HG03103 (cell line): ENCODE measurements around the gene CDC14A.
A peak's percentile ranks its signal among the peaks of the same experiment; 100 is the strongest.

Experiments used
- ATAC-seq: cut with Tn5 transposase; IDR thresholded peaks from one replicate; pipeline ENCODE4 v1.9.1; 2021; ENCODE audit warnings: low read depth; ENCODE audit not compliant: unreplicated experiment

CDC14A gene

DNA sequence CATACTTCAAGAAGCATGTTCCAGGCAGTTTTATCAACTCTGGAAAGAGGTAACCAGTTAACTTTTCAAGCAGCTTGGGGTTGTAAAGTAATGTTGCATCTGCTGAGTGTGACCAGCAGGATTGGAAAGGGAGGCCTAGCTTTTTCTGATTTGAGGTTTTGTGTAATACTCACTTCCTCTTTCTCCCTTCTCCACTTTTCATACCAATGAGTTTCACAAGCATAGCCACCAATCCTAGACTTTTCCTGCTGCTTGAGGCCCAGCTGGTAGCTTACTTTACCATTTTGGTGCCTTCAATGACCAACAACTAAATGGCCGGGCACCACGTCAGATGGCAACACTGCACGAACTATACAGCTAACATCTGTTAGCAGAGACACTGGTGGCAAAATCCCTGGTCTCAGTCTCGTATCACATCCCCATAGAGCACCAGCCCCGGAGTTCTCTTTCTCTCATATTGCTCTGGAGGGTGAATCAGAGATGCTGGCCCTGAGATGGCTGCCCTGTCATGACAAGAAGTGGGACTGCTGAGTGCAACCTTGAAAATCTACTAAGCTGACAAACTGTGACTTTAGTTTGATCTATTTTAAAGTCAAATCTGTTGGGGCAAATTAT, 170.8 kb downstream of the CDC14A start:
- peak; percentile 95 for ATAC-seq

DNA sequence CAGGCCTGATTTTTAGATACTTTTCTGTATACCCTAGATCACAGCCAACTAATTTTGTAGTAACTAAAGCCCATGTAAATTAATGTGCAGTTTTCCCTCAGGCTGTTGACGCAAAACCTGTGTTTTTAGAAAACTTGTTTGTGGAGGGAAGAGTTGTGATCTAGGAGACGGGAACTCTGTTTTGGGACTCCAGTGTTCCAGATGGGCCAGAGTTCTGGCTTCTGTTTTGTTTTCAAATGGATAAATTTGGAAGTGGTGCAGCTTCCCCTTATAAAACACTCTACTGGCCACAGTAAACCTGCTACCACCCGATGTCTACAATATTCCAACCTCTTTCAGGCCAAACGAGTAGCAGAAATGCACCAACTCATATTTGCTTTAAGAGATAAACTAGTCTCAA, 172.0 kb downstream of the CDC14A start:
- no peak for ATAC-seq

DNA sequence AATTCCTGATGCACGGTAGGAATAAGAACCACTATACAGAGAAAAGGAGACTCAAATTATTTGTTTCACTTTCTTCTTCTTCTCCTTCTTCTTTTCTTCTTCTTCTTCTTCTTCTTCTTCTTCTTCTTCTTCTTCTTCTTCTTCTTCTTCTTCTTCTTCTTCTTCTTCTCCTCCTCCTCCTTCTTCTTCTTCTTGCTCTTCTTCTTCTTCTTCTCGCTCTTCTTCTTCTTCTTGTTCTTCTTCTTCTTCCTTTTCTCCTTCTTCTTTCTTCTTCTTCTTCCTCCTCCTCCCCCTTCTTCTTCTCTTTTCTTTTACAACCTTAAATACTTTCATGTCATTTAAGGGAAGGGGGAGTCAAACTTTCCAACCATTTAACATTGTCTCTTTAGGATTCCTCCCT, 174.6 kb downstream of the CDC14A start:
- no peak for ATAC-seq

DNA sequence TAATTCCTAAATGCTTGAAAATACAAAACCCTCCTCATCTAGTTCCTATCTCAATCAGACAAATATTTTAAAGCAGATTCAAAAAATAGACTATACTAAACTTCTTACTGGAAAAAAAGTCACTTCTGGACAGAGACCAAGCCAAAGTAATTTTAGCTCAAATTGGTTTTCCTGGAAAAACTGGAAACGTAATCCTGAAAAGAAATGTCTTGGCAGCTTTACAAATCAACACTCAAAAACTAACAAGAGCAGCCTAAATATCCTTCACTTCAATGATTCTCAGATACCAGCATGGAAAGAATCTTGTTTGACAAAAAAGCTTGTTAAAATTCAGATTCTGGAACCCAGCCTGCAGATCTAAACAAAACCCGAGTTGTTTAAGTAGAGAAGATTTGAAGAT, 176.6 kb downstream of the CDC14A start:
- no peak for ATAC-seq

DNA sequence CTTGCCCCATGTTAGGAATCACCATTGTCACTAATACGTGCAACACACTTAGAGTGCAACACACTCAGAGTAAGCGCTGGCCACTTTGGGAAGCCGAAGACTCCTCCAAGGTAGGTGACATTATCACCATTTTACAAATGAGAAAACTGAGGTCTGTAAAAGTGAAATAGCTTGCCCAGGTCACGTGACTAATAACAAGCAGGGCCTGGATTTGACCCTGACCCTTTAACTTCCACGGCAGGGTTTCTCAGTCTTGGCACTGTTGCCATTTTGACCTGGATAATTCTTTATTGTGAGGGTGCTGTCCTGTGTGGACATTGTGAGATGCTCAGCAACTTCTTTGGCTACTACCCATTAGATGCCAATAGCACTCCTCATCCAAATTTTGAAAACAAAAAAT, 177.8 kb downstream of the CDC14A start:
- ATAC-seq, result no peak

DNA sequence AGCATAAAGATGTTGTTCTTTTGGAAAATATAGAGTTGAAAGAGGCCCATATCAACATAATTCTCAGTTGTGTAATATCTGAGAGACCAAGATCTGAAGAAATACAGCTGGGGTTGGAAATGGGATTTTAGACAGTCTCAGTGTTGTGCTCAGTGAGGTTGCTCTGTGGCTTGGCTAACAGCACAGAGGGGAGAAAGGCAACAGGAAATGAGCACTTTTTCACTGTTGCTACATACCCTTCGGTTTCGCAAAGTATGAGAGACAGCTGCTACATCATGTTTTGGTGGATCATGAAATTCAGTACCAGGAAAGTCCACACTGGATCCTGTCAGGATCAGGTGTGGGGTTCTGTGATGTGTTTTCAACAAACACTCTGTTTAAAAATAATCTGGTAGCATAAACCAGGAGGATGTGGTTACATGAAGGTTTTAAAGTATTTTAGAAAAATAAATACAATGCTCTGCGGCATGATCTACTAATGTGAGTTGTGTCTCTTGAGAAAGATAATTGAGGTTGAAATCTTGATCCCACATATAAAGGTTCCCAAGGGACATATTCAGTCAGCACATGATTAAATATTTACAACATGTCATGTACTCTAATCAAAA, 178.7 kb downstream of the CDC14A start:
- peak; percentile 94 for ATAC-seq

DNA sequence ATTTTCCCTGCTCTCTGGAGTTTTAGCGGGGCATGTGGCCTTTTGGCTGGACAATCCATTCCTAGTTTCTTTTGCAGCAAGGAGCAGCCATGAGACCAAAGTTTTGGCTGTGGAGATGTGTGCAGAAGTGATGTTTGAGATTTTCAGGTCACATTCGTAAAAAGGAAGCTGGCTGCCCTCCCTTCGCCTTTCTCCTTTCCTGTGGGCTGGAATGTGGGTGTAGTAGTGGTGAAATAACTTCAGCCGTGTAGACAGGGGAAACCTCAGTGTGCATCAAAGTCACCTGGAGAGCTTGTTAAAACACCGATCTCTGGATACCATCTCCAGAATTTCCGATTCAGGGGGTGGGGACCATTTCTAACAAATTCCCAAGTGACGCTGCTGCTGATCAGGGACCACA, 180.3 kb downstream of the CDC14A start:
- ATAC-seq, result no peak

DNA sequence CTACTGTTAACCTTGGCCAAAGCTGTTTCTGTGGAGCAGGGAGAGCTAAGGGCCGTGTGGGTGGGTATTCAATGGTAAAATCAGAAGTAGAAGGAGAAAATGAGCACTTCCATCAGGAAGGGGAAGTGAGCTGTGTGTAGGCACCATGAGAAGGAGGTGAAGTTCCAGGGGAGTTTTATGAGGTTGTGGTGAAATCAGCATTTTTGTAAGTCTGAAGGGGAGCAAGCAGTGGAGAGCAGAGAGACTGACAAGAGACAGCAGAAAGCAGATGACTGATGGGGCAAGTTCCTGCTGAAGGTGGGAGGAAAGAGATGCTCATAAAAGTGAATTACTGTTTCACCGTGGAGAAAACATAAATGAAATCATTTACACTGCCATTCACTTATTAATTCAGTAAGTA, 183.0 kb downstream of the CDC14A start:
- no peak for ATAC-seq

DNA sequence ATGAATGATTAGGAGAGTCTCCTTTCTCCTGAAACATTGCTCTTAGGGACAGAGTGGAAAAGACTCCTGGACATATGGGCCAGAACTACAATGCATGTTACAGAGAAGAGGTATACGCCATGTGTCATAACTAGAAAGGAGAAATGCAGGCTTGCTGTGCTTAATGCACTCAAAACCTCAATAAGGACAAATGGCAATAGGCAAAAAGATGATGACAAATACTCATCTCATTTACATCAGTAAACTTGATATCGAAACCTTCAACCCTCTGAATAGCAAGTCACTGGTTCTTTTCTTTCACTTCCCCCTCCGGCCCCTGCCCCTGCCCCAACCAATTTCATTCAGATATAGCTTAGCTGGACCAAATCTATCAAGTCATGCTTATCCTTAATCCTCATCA, 183.7 kb downstream of the CDC14A start:
- peak; percentile 85 for ATAC-seq

DNA sequence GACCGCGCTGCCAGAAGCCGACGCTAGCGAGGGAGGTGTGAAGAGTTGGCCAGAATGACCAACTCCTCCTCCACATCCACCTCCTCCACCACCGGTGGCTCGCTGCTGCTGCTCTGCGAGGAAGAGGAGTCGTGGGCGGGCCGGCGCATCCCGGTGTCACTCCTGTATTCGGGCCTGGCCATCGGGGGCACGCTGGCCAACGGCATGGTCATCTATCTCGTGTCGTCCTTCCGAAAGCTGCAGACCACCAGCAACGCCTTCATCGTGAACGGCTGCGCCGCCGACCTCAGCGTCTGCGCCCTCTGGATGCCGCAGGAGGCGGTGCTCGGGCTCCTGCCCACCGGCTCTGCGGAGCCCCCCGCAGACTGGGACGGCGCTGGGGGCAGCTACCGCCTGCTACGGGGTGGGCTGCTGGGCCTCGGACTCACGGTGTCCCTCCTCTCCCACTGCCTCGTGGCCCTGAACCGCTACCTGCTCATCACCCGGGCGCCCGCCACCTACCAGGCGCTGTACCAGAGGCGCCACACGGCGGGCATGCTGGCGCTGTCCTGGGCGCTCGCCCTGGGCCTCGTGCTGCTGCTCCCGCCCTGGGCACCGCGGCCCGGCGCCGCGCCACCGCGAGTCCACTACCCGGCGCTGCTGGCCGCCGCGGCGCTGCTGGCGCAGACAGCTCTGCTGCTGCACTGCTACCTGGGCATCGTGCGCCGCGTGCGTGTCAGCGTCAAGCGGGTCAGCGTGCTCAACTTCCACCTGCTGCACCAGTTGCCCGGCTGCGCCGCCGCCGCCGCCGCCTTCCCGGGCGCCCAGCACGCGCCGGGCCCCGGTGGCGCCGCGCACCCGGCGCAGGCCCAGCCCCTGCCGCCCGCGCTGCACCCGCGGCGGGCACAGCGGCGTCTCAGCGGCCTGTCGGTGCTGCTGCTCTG, 186.9 kb downstream of the CDC14A start:
- no peak for ATAC-seq

DNA sequence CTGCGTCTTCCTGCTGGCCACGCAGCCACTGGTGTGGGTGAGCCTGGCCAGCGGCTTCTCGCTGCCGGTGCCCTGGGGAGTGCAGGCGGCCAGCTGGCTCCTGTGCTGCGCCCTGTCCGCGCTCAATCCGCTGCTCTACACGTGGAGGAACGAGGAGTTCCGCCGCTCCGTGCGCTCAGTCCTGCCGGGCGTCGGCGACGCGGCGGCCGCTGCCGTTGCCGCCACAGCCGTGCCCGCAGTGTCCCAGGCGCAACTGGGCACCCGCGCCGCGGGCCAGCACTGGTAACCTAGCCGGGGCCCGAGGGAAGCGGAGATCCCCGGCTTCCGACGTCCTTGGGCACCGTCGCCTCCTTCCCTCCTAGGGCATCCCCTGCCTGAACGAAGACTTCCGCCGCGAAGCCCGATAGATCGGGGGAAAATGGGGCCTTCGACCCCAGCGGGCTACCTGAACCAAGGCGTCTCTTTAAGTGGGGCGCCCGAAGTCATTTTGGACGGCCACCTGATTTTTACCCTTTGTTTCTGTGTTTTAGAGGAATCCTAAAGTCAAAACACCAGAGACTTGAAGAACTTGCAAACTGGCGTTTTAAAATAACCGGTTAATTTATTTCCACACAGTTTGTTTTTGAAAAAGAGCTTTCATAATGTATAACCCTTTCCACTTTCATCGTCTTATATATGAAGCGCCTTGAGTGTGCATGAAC, 187.7 kb downstream of the CDC14A start:
- ATAC-seq, result no peak

DNA sequence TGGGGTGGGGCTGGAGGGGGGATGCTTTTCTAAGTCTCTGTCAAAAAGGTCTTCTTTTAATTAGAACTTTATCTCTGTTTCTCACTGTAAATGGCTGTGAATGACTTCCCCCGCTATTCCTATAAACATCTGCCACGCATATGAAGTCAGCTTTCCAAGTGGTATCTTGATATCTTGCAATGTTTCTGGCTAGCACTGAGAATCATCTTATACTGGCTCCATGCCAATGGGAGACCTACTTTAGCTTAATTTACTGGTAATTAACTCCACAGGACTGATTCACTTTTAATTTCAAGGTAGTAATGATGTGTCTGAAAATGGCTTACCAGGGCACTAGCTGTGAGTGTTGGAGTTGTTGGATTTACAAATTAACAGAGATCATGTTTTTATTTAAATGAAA, 190.0 kb downstream of the CDC14A start:
- no peak for ATAC-seq

DNA sequence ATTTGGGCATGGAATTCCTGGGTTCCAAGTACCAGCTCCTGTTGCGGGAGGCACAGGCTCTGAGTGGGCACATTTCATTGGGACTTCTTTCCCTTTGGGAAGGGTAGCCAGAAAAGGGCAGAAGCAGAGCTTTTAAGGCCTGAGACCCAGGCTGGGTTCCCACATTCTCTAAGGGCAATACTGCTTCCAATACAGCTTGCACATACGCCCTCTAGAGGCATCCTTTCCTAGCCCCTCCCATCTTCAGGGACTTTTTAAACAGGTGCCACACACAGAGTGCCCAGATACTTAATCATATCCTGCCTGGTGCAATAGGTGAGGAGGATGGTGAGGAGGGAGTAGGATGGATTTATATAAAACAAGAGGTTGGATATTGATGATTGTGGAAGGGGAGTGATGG, 191.3 kb downstream of the CDC14A start:
- peak; percentile 65 for ATAC-seq

DNA sequence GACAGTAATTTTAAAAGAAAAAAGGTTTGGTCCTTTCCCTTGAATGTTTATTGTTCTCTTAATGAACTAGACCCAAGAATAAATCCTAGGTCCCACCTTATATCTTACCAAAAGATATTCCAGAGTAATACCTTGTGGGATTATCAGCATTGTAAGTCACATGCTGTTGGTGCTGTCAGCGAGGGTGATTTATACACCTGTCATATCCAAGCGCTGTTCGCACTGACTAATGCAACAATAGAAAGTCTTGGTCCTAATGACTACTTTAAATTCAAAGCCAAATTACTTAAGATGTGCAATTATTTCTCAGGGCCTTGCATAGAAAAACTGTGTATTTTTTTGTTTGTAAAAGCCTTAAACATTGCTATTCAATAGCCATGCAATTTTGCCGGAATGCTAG, 192.5 kb downstream of the CDC14A start:
- ATAC-seq, result no peak

DNA sequence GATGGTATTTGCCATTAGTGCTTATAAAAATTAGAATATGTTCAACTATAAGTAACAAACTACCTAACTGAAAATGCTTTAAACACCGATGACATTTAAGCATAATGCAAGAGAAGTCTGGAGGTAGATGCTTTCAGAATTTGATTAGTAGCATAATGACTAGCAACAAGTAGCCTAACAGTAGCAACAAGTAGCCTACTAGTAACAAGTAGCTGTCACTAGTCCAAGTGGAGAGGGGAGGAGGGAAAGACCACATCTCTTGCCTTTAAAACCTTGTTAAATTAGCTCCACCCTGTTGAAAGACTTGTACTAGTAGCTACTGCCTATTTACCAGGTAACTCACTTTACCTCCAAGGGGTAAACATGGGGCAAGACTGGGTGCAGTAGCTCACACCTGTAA, 193.5 kb downstream of the CDC14A start:
- no peak for ATAC-seq

DNA sequence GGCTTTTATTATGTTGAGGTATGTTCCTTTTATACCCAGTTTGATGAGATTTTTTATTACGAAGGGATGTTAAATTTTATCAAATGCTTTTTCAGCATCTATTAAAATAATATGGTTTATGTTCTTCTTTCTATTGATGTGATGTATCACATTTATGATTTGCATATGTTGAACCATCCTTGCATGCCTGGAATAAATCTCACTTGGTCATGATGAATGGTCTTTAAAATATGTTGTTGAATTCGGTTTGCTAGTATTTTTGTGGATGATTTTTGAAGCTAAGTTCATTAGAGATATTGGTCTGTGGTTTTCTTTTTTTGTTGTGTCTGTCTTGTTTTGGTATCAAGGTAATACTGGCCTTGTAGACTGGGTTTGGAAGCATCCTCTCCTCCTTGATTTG, 199.7 kb downstream of the CDC14A start:
- no peak for ATAC-seq

DNA sequence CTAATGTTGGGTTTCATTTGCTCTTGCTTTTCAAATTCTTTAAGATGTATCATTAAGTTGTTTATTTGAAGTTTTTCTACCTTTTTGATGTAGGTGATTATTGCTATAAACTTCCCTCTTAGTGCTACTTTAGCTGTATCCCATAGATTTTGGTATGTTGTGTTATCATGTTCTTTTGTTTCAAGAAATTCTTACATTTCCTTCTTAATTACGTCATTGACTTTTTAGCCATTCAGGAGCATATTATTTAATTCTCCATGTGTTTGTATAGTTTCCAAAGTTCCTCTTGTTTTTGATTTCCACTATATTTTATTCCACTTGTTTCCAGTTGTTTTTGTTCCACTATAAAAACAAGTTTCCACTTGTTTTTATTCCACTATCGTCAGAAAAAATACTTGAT, 200.6 kb downstream of the CDC14A start:
- no peak for ATAC-seq

DNA sequence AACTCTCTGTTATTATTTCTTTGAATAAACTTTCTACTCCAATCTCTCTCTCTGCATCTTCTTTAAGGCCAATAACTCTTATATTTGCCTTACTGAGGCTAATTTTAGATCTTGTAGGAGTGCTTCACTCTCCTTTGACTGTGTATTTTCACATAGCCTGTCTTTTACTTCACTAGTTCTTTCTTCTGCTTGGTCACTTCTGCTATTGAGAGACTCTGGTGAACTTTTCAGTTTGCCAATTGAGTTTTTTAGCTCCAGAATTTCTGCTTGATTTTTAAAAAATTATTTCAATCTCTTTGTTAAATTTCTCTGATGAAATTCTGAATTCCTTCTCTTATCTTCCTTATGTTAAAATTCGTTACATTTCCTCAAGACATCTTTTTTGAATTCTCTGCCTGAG, 203.9 kb downstream of the CDC14A start:
- ATAC-seq, result no peak

DNA sequence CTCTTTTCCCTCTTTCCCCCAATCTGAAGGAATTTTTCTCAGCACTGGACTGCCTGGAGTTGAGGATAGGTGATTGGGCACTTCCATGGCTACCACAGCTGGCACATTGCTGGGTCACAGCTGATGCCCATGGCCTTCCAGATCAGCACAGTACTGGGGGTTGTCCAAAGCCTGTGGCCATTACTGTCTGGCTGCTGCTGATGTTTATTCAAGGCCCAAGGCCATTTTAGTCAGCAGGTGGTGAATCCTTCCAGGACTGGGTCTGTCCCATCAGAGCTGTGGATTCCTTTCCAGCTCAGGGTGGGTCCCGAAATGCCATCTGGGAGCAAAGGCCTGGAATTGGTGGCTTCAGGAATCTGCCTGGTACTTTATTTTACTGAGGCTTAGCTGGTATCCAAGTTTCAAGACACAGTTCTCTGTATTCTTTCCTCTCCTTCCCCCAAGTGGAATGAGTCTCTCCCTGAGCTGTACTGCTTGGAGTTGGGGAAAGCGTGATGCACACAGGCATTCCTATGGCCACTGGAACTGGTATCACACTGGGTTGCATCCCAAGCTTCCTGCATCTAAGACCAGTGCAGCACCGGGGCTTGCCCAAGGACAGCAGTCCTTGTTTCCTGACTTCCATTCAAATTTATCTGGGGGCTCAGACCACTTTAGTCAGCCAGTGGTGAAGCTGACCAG, 204.8 kb downstream of the CDC14A start:
- no peak for ATAC-seq

DNA sequence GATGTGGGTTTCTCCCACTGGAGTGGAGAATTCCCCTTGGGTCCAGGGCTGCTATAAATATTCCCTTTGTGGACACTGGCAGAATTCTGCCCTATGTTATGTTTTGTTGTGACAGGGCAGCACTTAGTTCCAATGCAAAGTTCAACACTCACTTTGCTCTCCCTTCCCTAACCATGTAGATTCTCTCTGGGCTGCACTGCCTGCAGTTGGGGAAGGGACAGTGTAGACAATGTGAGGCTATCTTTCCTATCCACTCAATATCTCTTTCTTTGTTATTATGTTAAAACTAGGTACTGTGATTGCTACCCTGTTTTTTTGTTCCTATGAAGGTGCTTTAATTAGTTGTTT, 205.3 kb downstream of the CDC14A start:
- no peak for ATAC-seq

DNA sequence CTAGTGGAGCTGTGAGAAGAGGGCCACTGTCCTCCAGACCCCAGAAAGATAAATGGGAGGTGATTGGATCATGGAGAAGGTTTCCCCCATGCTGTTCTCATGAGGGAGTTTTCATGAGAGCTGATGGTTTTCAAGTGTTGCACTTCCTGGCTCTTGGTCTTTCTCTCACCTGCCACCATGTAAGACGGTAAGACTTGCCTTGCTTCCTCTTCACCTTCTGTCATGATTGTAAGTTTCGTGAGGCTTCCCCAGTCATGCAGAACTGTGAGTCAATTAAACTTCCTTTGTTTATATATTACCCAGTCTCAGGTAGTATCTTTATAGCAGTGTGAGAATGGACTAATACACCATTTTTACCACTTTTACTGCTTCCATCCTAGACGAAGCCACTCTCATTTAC, 213.2 kb downstream of the CDC14A start:
- ATAC-seq, result no peak
